Body of pancreas (tissue), 4 donors: ENCODE data around the gene SLC22A17.

Experiments
- CTCF ChIP-seq, 7 experiments: fragments of 450-650 bp in 4 of 7; fragments of 200-600 bp in 3 of 7; sonication (generic) in 3 of 7; IDR thresholded peaks; one replicate each; pipeline ENCODE4 v1.5.1; 2016 to 2019; ENCODE audit warnings: antibody characterized with exemption in 7 of 7
- POLR2A ChIP-seq, 3 donors: fragments of 450-650 bp; IDR thresholded peaks; one replicate each; pipeline ENCODE4 v1.6.1; 2016; ENCODE audit warnings: antibody characterized with exemption in 3 of 3, mild to moderate bottlenecking in 2 of 3

- no peak for TF ChIP-seq CTCF (IDR thresholded peaks at IDR 0.05)
- TF ChIP-seq POLR2A (IDR thresholded peaks at IDR 0.05), result no peak
Observed at GRCh38 chr14:23297096-23297495, 55.6 kb downstream of the SLC22A17 start.
